ENCODE data around the gene PON2.

DNA sequence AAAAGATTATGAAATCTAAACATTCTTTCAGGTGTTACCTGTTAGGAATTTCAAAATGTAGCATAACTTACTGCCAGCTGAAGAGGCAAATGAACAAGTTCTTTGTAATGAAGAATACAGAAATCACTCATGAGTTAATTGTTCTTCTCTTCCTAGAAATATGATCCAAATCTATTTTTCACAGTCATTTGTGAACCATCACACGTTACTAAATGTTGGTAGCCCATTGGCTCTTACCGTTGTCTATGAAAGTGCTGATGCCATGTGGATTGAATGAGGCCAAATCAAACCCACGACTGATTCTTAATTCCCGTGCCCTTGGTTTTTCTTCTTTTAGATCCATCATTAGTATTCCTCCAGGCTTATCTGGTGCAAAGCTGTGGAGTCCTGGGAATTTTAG is 22.8 kb downstream of the PON2 start:
- TF ChIP-seq, protein P1, sequence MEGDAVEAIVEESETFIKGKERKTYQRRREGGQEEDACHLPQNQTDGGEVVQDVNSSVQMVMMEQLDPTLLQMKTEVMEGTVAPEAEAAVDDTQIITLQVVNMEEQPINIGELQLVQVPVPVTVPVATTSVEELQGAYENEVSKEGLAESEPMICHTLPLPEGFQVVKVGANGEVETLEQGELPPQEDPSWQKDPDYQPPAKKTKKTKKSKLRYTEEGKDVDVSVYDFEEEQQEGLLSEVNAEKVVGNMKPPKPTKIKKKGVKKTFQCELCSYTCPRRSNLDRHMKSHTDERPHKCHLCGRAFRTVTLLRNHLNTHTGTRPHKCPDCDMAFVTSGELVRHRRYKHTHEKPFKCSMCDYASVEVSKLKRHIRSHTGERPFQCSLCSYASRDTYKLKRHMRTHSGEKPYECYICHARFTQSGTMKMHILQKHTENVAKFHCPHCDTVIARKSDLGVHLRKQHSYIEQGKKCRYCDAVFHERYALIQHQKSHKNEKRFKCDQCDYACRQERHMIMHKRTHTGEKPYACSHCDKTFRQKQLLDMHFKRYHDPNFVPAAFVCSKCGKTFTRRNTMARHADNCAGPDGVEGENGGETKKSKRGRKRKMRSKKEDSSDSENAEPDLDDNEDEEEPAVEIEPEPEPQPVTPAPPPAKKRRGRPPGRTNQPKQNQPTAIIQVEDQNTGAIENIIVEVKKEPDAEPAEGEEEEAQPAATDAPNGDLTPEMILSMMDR (IDR thresholded peaks at IDR 0.05) = no peak
- no peak for TF ChIP-seq EZH2 (IDR thresholded peaks at IDR 0.05; ENCODE audit: borderline replicate concordance, insufficient read depth, low read depth, low read length, poor library complexity, severe bottlenecking)
